Measurements from ENCODE around the gene ORMDL3. TPM values are rescaled to one million over a fixed set of nuclear protein-coding genes. Genes with fewer than 3 reads are reported as not detected.
"Not testable (repeated sequence)": the region's sequence is repeated elsewhere in the genome, so short reads cannot be mapped to it uniquely, and the experiment has no call there.

Gene ORMDL3
- total and polyA plus RNA-seq, 4 donors: 44.2 to 74.0 (median 47.7) TPM

DNA sequence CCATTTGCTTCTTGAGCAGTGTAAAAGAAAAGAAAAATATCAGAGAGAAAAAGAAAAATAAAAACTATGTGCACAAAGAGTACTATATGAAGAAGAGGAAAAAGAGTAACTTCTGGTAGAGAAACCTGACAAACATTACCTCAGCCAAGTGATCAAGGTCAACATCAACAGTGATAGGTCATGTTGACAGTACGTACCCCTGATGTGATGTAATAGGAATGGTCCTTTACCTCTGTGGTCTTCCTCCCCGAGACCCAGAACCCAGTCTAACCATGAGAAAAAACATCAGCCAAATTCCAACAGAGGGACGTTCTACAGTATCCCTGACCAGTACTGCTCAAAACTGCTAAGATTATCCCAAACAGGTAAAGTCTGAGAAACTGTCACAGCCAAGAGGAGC, 13.4 kb downstream of the ORMDL3 start:
- no peaks in the 10 kb centered on the region for H3K9me3 ChIP-seq (ENCODE audit: control insufficient read depth, low read length)
- no peaks in the 10 kb centered on the region for H3K4me1 ChIP-seq (ENCODE audit: control insufficient read depth in 1 of 2, insufficient read depth in 2 of 2, low read length in 2 of 2)
- H3K27ac ChIP-seq (ENCODE audit: low read depth in 1 of 2, low read length in 2 of 2): no peak overlapping the region
- peaks cover 0 to 1% of the 10 kb centered on the region in 2 donors for H3K36me3 ChIP-seq (ENCODE audit: control insufficient read depth in 1 of 2, insufficient read depth in 2 of 2, low read length in 1 of 2)
- DNase-seq (no peak), ATAC-seq (ENCODE audit: low FRiP score) (no peak)
- intact Hi-C loops (cut with DNase I): no loop called here
- 74 to 86% methylated on average over 3 of the region's 3 CpGs for WGBS, 2 donors
- H3K27me3 ChIP-seq (ENCODE audit: control insufficient read depth in 1 of 2, insufficient read depth in 2 of 2, low read length in 1 of 2): no peaks in the 10 kb centered on the region
- H3K4me3 ChIP-seq (ENCODE audit: low read length in 2 of 2): no peak overlapping the region

DNA sequence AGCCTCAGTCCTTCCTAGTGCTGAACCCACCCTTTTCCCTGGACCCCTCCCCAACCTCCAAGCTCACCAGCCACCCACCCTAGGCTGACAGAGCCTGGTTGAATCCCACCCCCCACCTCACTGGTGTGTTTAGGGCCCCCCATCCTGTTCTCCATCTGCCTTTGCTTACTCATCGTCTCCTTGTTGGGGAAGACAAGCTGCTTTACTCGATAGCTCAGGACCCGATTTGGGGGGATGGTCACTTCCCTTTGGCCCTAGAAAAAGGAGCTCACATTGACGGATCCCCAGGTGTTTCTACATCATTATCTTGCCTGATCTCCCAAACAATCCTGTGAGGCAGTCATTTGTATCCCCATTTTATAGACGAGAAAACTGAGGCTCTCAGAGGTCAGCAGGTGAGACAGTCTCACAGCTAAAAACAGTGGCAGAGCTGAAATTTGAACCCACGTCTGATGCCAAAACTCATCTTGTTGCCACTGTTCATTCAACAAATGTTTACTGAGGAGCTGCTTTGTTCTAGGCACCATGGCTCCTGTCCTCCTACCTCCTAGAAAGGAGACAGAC, 18.5 kb downstream of the ORMDL3 start:
- no peak overlapping the region for H3K27ac ChIP-seq (ENCODE audit: low read depth in 1 of 2, low read length in 2 of 2)
- no peak overlapping the region for H3K4me3 ChIP-seq (ENCODE audit: low read length in 2 of 2)
- 93 to 94% methylated on average over 6 of the region's 6 CpGs for WGBS, 2 donors
- intact Hi-C loops (cut with DNase I): no loop called here
- no peaks in the 10 kb centered on the region for H3K4me1 ChIP-seq (ENCODE audit: control insufficient read depth in 1 of 2, insufficient read depth in 2 of 2, low read length in 2 of 2)
- H3K36me3 ChIP-seq (ENCODE audit: control insufficient read depth in 1 of 2, insufficient read depth in 2 of 2, low read length in 1 of 2): no peaks in the 10 kb centered on the region
- no peak for ATAC-seq (ENCODE audit: low FRiP score)
- no peaks in the 10 kb centered on the region for H3K9me3 ChIP-seq (ENCODE audit: control insufficient read depth, low read length)
- no peaks in the 10 kb centered on the region for H3K27me3 ChIP-seq (ENCODE audit: control insufficient read depth in 1 of 2, insufficient read depth in 2 of 2, low read length in 1 of 2)
- DNase-seq: no peak

DNA sequence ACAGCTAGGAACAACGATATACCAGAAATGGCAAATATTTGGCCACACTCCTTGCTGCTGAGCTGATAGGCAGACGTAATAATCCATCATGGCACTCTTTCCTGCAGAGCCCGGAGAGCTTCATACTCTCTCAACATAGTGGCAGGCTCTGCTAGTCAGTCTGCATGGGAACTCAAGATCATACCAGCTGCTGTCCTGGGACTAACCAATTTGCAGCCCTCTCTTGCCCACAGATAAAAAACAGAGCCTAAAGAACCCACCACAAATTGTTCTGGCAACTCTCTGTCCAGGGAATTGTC, 22.5 kb downstream of the ORMDL3 start:
- 71 to 75% methylated on average over 3 of the region's 3 CpGs for WGBS, 2 donors
- Histone ChIP-seq H3K4me1 (ENCODE audit: control insufficient read depth in 1 of 2, insufficient read depth in 2 of 2, low read length in 2 of 2) (no peaks in the 10 kb centered on the region), H3K27ac (ENCODE audit: low read depth in 1 of 2, low read length in 2 of 2) (no peak overlapping the region), H3K36me3 (ENCODE audit: control insufficient read depth in 1 of 2, insufficient read depth in 2 of 2, low read length in 1 of 2) (no peaks in the 10 kb centered on the region), H3K4me3 (ENCODE audit: low read length in 2 of 2) (no peak overlapping the region), H3K27me3 (ENCODE audit: control insufficient read depth in 1 of 2, insufficient read depth in 2 of 2, low read length in 1 of 2) (no peaks in the 10 kb centered on the region), H3K9me3 (ENCODE audit: control insufficient read depth, low read length) (no peaks in the 10 kb centered on the region)
- DNase-seq (no peak), ATAC-seq (ENCODE audit: low FRiP score) (no peak)
- intact Hi-C loops (cut with DNase I): no loop called here

DNA sequence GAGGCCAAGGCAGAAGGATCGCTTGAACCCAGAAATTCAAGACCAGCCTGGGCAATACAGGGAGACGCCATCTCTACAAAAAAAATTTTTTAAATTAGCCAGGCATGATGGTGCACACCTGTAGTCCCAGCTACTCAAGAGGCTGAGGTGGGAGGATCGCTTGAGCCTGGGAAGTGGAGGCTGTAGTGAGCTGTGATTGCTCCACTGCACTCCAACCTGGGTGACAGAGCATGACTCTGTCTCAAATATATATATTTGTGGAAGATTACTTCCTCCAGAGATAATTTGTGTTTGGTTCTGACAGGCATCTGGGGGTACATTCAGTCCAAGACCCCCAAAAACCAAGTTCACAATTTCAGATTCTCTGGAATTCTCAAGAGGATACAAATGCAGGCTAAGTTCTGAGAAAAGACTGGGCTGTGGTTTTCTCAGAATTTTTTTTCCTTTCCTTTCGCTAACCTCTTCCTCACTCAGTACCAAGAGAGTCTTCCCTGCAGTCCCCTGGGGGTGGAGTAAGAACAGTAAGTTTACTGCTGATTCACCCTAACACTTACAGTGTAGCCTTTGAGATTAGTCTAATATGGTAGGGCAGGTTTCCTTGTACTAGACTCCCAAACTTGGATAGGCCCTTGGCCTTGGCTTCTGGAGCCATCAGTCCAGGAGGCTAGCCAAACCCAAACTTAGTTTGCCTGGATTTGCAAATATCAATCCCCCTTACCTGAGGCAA, 24.1 kb downstream of the ORMDL3 start:
- 91 to 98% methylated on average over 4 of the region's 4 CpGs for WGBS, 2 donors
- Histone ChIP-seq H3K27me3 (ENCODE audit: control insufficient read depth in 1 of 2, insufficient read depth in 2 of 2, low read length in 1 of 2) (no peaks in the 10 kb centered on the region), H3K27ac (ENCODE audit: low read depth in 1 of 2, low read length in 2 of 2) (no peak overlapping the region), H3K4me3 (ENCODE audit: low read length in 2 of 2) (no peak overlapping the region), H3K4me1 (ENCODE audit: control insufficient read depth in 1 of 2, insufficient read depth in 2 of 2, low read length in 2 of 2) (no peaks in the 10 kb centered on the region), H3K36me3 (ENCODE audit: control insufficient read depth in 1 of 2, insufficient read depth in 2 of 2, low read length in 1 of 2) (no peaks in the 10 kb centered on the region), H3K9me3 (ENCODE audit: control insufficient read depth, low read length) (no peaks in the 10 kb centered on the region)
- intact Hi-C loops (cut with DNase I): no loop called here
- ATAC-seq (ENCODE audit: low FRiP score) (no peak), DNase-seq (no peak)

- H3K4me1 ChIP-seq (ENCODE audit: control insufficient read depth in 1 of 2, insufficient read depth in 2 of 2, low read length in 2 of 2); H3K27ac ChIP-seq (ENCODE audit: low read depth in 1 of 2, low read length in 2 of 2); H3K4me3 ChIP-seq (ENCODE audit: low read length in 2 of 2); H3K36me3 ChIP-seq (ENCODE audit: control insufficient read depth in 1 of 2, insufficient read depth in 2 of 2, low read length in 1 of 2); intact Hi-C loops (cut with DNase I); DNase-seq; H3K27me3 ChIP-seq (ENCODE audit: control insufficient read depth in 1 of 2, insufficient read depth in 2 of 2, low read length in 1 of 2); ATAC-seq (ENCODE audit: low FRiP score); H3K9me3 ChIP-seq (ENCODE audit: control insufficient read depth, low read length): not testable (repeated sequence)
- 86 to 93% methylated on average over 2 of the region's 2 CpGs for WGBS, 2 donors
Measured at GRCh38 chr17:39902027-39902426, 25.4 kb downstream of the ORMDL3 start.

GRCh38 chr17:39899215-39899614, 28.2 kb downstream of the ORMDL3 start:
- intact Hi-C loops (cut with DNase I): no loop called here
- Histone ChIP-seq H3K36me3 (ENCODE audit: control insufficient read depth in 1 of 2, insufficient read depth in 2 of 2, low read length in 1 of 2) (no peaks in the 10 kb centered on the region), H3K27ac (ENCODE audit: low read depth in 1 of 2, low read length in 2 of 2) (no peak overlapping the region), H3K27me3 (ENCODE audit: control insufficient read depth in 1 of 2, insufficient read depth in 2 of 2, low read length in 1 of 2) (no peaks in the 10 kb centered on the region), H3K4me3 (ENCODE audit: low read length in 2 of 2) (no peak overlapping the region), H3K9me3 (ENCODE audit: control insufficient read depth, low read length) (no peaks in the 10 kb centered on the region), H3K4me1 (ENCODE audit: control insufficient read depth in 1 of 2, insufficient read depth in 2 of 2, low read length in 2 of 2) (no peaks in the 10 kb centered on the region)
- ATAC-seq (ENCODE audit: low FRiP score) (no peak), DNase-seq (no peak)

DNA sequence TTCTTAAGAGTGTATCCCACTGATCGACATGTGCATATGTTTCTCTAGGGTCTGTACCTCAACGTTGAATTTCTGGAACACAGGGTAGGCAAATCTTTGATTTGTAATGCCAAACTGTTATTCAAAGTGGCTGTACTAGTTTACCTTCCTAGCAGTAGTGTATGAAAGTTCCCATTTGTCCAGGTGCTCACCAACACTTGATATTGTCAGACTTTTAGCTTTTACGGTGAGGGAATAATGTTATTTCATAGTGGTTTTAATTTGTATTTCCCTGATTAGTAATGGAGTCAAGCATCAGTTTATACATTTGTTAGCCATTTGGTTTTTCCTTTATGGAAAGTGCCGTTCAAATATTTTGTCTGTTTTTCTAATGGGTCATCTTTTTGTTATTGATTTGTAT, 29.3 kb downstream of the ORMDL3 start:
- Histone ChIP-seq H3K36me3 (ENCODE audit: control insufficient read depth in 1 of 2, insufficient read depth in 2 of 2, low read length in 1 of 2) (no peaks in the 10 kb centered on the region), H3K4me1 (ENCODE audit: control insufficient read depth in 1 of 2, insufficient read depth in 2 of 2, low read length in 2 of 2) (no peaks in the 10 kb centered on the region), H3K27me3 (ENCODE audit: control insufficient read depth in 1 of 2, insufficient read depth in 2 of 2, low read length in 1 of 2) (no peaks in the 10 kb centered on the region), H3K4me3 (ENCODE audit: low read length in 2 of 2) (no peak overlapping the region), H3K9me3 (ENCODE audit: control insufficient read depth, low read length) (no peaks in the 10 kb centered on the region), H3K27ac (ENCODE audit: low read depth in 1 of 2, low read length in 2 of 2) (no peak overlapping the region)
- intact Hi-C loops (cut with DNase I): no loop called here
- WGBS, 2 donors: 92 to 94% methylated on average over 4 of the region's 4 CpGs
- no peak for ATAC-seq (ENCODE audit: low FRiP score)
- no peak for DNase-seq

- no peak overlapping the region for H3K27ac ChIP-seq (ENCODE audit: low read depth in 1 of 2, low read length in 2 of 2)
- H3K27me3 ChIP-seq (ENCODE audit: control insufficient read depth in 1 of 2, insufficient read depth in 2 of 2, low read length in 1 of 2): peaks cover 0 to 2% of the 10 kb centered on the region in 2 donors
- no peak overlapping the region for H3K4me3 ChIP-seq (ENCODE audit: low read length in 2 of 2)
- 26 to 34% methylated on average over 3 of the region's 3 CpGs for WGBS, 2 donors
- DNase-seq (no peak), ATAC-seq (ENCODE audit: low FRiP score) (no peak)
- peaks cover 3% of the 10 kb centered on the region for H3K9me3 ChIP-seq (ENCODE audit: control insufficient read depth, low read length)
- no peaks in the 10 kb centered on the region for H3K36me3 ChIP-seq (ENCODE audit: control insufficient read depth in 1 of 2, insufficient read depth in 2 of 2, low read length in 1 of 2)
- no peaks in the 10 kb centered on the region for H3K4me1 ChIP-seq (ENCODE audit: control insufficient read depth in 1 of 2, insufficient read depth in 2 of 2, low read length in 2 of 2)
- intact Hi-C loops (cut with DNase I): no loop called here
Measured at GRCh38 chr17:39894681-39895376, 32.6 kb downstream of the ORMDL3 start.

GRCh38 chr17:39889200-39889599, 38.2 kb downstream of the ORMDL3 start:
- H3K27me3 ChIP-seq (ENCODE audit: control insufficient read depth in 1 of 2, insufficient read depth in 2 of 2, low read length in 1 of 2): peaks cover 0 to 2% of the 10 kb centered on the region in 2 donors
- 26 to 51% methylated on average over 2 of the region's 2 CpGs for WGBS, 2 donors

More at GRCh38 chr17:39889200-39889599, 38.2 kb downstream of the ORMDL3 start:
- Histone ChIP-seq H3K4me3 (ENCODE audit: low read length in 2 of 2) (no peak overlapping the region), H3K36me3 (ENCODE audit: control insufficient read depth in 1 of 2, insufficient read depth in 2 of 2, low read length in 1 of 2) (no peaks in the 10 kb centered on the region), H3K9me3 (ENCODE audit: control insufficient read depth, low read length) (peaks cover 3% of the 10 kb centered on the region), H3K4me1 (ENCODE audit: control insufficient read depth in 1 of 2, insufficient read depth in 2 of 2, low read length in 2 of 2) (no peaks in the 10 kb centered on the region), H3K27ac (ENCODE audit: low read depth in 1 of 2, low read length in 2 of 2) (no peak overlapping the region)
- intact Hi-C loops (cut with DNase I): no loop called here
- DNase-seq (no peak), ATAC-seq (ENCODE audit: low FRiP score) (no peak)
